ENCODE results near the gene ZNF236. TPM values are rescaled to one million over a fixed set of nuclear protein-coding genes. Genes with fewer than 3 reads are reported as not detected.

Gene ZNF236
- total and polyA plus RNA-seq, 2 donors (not counting 3 experiments of a cell fraction or from before 2014, with no cell fraction given): 4.5 to 14.7 TPM

- no peaks in the 10 kb centered on the region for H4K20me1 ChIP-seq (replicated peaks; ENCODE audit: control insufficient read depth, extremely low read depth, insufficient read depth, low read length)
- no peak overlapping the region for H3K4me2 ChIP-seq (ENCODE audit: insufficient read depth, low read length)
- no peaks in the 10 kb centered on the region for H3K9me1 ChIP-seq (replicated peaks; ENCODE audit: control insufficient read depth, extremely low read depth, insufficient read depth, low read length)
- H3K4me1 ChIP-seq (ENCODE audit: control insufficient read depth, extremely low read depth, insufficient read depth, low read length): no peaks in the 10 kb centered on the region
- no peak overlapping the region for H3K27ac ChIP-seq (ENCODE audit: insufficient read depth, low read depth, low read length)
- POLR2A ChIA-PET: no interaction called here
- no peaks in the 10 kb centered on the region for H3K36me3 ChIP-seq (ENCODE audit: control insufficient read depth in 2 of 2, extremely low read depth in 1 of 2, insufficient read depth in 2 of 2, low read length in 2 of 2)
- H2AFZ ChIP-seq (ENCODE audit: low read depth, low read length): no peak overlapping the region
- H3K79me2 ChIP-seq (ENCODE audit: control insufficient read depth, insufficient read depth, low read length): no peaks in the 10 kb centered on the region
- no peak overlapping the region for H3K9ac ChIP-seq (replicated peaks; ENCODE audit: extremely low read depth, insufficient read depth, low read length)
- H3K27me3 ChIP-seq (ENCODE audit: control insufficient read depth in 2 of 2, insufficient read depth in 2 of 2, low read length in 2 of 2): peaks cover 4 to 17% of the 10 kb centered on the region in 2 experiments
- H3K9me3 ChIP-seq (replicated peaks; ENCODE audit: control insufficient read depth, insufficient read depth, low read length): no peaks in the 10 kb centered on the region
- CTCF ChIA-PET: interaction anchor here (1.0 to 6.7 kb wide), 4 partner anchors 196 to 216 kb away, joined by 3 to 246 read pairs (median 5); no protein-coding TSS in a partner anchor
- intact Hi-C loops (cut with micrococcal nuclease): no loop called here
- dilution Hi-C loops (cut with MboI; ENCODE audit: extremely low pct_ligation_motif_present, low sequenced_read_pairs): no loop called here
- FAIRE-seq (no peak), DNase-seq (ENCODE audit: low read depth, low spot score) (no peak)
- TF ChIP-seq FOS (IDR thresholded peaks at IDR 0.05; ENCODE audit: borderline replicate concordance, insufficient read depth, low read length) (no peak), MYC (IDR thresholded peaks at IDR 0.05; ENCODE audit: low read depth, low read length) (no peak), MAX (IDR thresholded peaks at IDR 0.05; ENCODE audit: insufficient read depth, insufficient read length) (no peak), POLR2AphosphoS5 (IDR thresholded peaks at IDR 0.05; ENCODE audit: insufficient read depth, low read depth, low read length) (no peak), CTCF (IDR thresholded peaks at IDR 0.05; ENCODE audit: extremely low read depth in 1 of 2, insufficient read depth in 1 of 2, low read depth in 1 of 2, low read length in 2 of 2) (no peak), POLR2A (IDR thresholded peaks at IDR 0.05; ENCODE audit: low read depth, low read length) (no peak), EZH2 (IDR thresholded peaks at IDR 0.05; ENCODE audit: borderline replicate concordance, low read depth, low read length, severe bottlenecking) (no peak), JUN (IDR thresholded peaks at IDR 0.05; ENCODE audit: borderline replicate concordance, insufficient read depth, insufficient read length, low read depth) (no peak), GATA2 (IDR thresholded peaks at IDR 0.05; ENCODE audit: insufficient read depth, insufficient read length, low read depth, low read length) (no peak)
- BruUV-seq (replicated peaks): no TSS peak
- H3K4me3 ChIP-seq (replicated peaks in 1 of 3; ENCODE audit: insufficient read depth in 1 of 3, low read depth in 1 of 3, low read length in 3 of 3): no peak overlapping the region
Measured at GRCh38 chr18:76999077-76999476, 176.7 kb downstream of the ZNF236 start.

Data from endothelial cell of umbilical vein (primary cell).